Astrocyte (in vitro differentiated cells and primary cell): ENCODE results near the gene PIMREG. TPM values are rescaled to one million over a fixed set of nuclear protein-coding genes. Genes with fewer than 3 reads are reported as not detected.

Experiments
- DNase-seq: peaks from one replicate; pipeline ENCODE4 v3.0.0-alpha.2; 2010; ENCODE audit warnings: low read depth
- FAIRE-seq: peaks from 2 replicates; lab custom pipeline; 2011; peaks lifted over from hg19 to GRCh38; lab: Jason Lieb, UNC
- H2AFZ ChIP-seq: 2 replicates; pipeline ENCODE4 v1.6.0; 2012; ENCODE audit warnings: low read depth, low read length, inconsistent platforms
- H3K27ac ChIP-seq: 2 replicates; pipeline ENCODE4 v1.5.1; 2011; ENCODE audit warnings: low read depth, low read length, inconsistent platforms
- H3K27me3 ChIP-seq: 2 replicates; pipeline ENCODE4 v1.6.0; 2011; ENCODE audit warnings: low read length, inconsistent platforms; ENCODE audit not compliant: insufficient read depth
- H3K36me3 ChIP-seq: 2 replicates; pipeline ENCODE4 v1.5.1; 2011; ENCODE audit warnings: low read length, inconsistent platforms; ENCODE audit not compliant: insufficient read depth
- H3K4me1 ChIP-seq: 2 replicates; pipeline ENCODE4 v1.5.1; 2011; ENCODE audit warnings: low read length, inconsistent platforms; ENCODE audit not compliant: insufficient read depth
- H3K4me2 ChIP-seq: 2 replicates; pipeline ENCODE4 v1.6.0; 2012; ENCODE audit warnings: low read length, inconsistent platforms
- H3K4me3 ChIP-seq: 2 replicates; pipeline ENCODE4 v1.5.1; 2011; ENCODE audit warnings: low read depth, mild to moderate bottlenecking, low read length, inconsistent platforms; ENCODE audit not compliant: insufficient read depth
- H3K79me2 ChIP-seq: 2 replicates; pipeline ENCODE4 v1.6.0; 2012; ENCODE audit warnings: mild to moderate bottlenecking, low read length, inconsistent platforms; ENCODE audit not compliant: insufficient read depth
- H3K9ac ChIP-seq: 2 replicates; pipeline ENCODE4 v1.6.0; 2012; ENCODE audit warnings: mild to moderate bottlenecking, low read length, inconsistent platforms
- H3K9me3 ChIP-seq: 2 replicates; pipeline ENCODE4 v1.5.1; 2012; ENCODE audit warnings: low read depth, mild to moderate bottlenecking, low read length, inconsistent platforms; ENCODE audit not compliant: insufficient read depth
- H4K20me1 ChIP-seq: 2 replicates; pipeline ENCODE4 v1.6.0; 2012; ENCODE audit warnings: low read length, inconsistent platforms; ENCODE audit not compliant: insufficient read depth
- H3K27ac Mint-ChIP-seq: one replicate; pipeline ENCODE4 v1.8.0; 2021; ENCODE audit warnings: mild to moderate bottlenecking, mixed read lengths; ENCODE audit not compliant: unreplicated experiment
- H3K27me3 Mint-ChIP-seq: one replicate; pipeline ENCODE4 v1.8.0; 2021; ENCODE audit warnings: low read depth, mixed read lengths; ENCODE audit not compliant: unreplicated experiment
- H3K36me3 Mint-ChIP-seq: one replicate; pipeline ENCODE4 v1.8.0; 2021; ENCODE audit warnings: low read depth, mixed read lengths; ENCODE audit not compliant: unreplicated experiment
- H3K4me1 Mint-ChIP-seq: one replicate; pipeline ENCODE4 v1.8.0; 2021; ENCODE audit warnings: low read depth, mixed read lengths; ENCODE audit not compliant: unreplicated experiment
- H3K4me3 Mint-ChIP-seq: one replicate; pipeline ENCODE4 v1.8.0; 2021; ENCODE audit warnings: mild to moderate bottlenecking, moderate library complexity, mixed read lengths; ENCODE audit not compliant: unreplicated experiment
- H3K9me3 Mint-ChIP-seq: one replicate; pipeline ENCODE4 v1.8.0; 2021; ENCODE audit warnings: mild to moderate bottlenecking, mixed read lengths; ENCODE audit not compliant: unreplicated experiment
- EZH2 ChIP-seq: IDR thresholded peaks from 2 replicates; pipeline ENCODE4 v1.6.1; 2012; ENCODE audit warnings: mild to moderate bottlenecking, low read length, inconsistent platforms; ENCODE audit not compliant: insufficient read depth
- total RNA-seq: library from RNA; stranded (reverse); gene quantifications from 2 replicates; pipeline ENCODE4 v1.2.1, GENCODE V29; 2021
- TF ChIP-seq, protein P1 (sequence below): IDR thresholded peaks from 2 replicates; pipeline ENCODE4 v1.5.1; 2011; ENCODE audit warnings: low read depth, mild to moderate bottlenecking, inconsistent platforms, low read length, moderate library complexity; ENCODE audit not compliant: insufficient read depth

PIMREG gene
- total RNA-seq, 1 donor from 2014 or later = 2.6 TPM

DNA sequence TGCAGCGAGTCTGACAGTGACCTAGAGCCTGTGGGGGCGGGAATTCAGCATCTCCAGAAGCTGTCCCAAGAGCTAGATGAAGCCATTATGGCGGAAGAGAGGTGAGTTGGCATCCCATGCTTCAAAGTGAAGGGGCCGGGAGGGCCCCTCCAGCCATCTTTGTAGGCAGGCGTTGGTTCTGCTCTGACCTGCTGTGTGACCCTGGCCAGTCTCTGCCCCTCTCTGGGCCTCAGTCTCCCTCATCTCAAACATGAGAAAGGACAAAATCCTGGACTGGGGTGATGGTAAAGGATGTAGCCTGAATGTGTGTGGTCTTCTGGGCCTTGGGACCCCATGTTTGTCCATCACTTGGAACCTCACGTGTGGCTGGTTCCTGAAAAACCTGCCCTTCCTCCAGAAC is 5.1 kb downstream of the PIMREG start:
- no peak for FAIRE-seq
- peaks cover 5% of the 10 kb centered on the region for H3K36me3 ChIP-seq

DNA sequence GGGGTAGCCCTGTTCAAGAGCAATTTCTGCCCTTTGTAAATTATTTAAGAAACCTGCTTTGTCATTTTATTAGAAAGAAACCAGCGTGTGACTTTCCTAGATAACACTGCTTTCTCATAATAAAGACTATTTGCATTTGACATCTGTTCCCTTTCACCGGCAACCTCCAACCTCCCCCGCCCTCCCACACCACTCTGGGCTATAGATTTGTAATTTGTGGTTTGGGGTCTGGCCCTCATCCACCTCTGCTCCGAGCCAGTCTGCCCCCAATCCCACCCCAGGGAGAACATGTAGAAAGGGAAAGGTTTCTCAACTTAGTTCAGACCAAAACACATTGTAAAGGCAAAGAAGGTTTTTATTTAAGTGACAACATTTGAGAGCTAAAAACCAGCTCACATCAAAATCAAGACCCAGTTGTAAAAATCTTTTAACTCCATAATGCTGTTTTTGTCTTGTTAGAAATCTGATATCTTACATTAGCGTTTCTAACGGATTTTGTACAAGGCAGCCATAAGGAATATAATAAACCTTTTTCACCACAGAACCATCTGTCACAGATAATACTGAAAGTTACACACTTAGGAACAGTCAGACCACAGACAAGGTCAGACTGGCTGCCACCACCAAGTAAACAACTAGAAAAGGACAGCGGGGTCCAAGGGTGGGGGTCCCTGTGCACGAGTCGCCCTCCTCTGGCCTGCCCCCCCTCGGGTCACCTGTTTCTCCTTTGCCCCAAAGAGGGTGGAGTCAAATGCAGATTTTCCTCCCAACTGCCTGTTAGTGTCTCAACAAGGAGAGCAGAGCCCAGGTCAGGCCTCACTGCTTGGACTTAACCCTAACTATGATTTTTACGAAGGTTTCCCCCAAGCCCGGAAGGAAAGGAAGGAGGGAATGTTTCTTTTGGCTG is 6.9 kb downstream of the PIMREG start:
- H3K4me2 ChIP-seq = no peak overlapping the region
- Mint-ChIP-seq H3K9me3 (peaks cover 2% of the 10 kb centered on the region), H3K36me3 (no peaks in the 10 kb centered on the region), H3K4me3 (no peak overlapping the region), H3K4me1 (peaks cover 2% of the 10 kb centered on the region), H3K27me3 (peaks cover 58% of the 10 kb centered on the region), H3K27ac (no peak overlapping the region)
- no peak overlapping the region for H3K9ac ChIP-seq
- H3K79me2 ChIP-seq = no peaks in the 10 kb centered on the region
- no peak overlapping the region for H3K27ac ChIP-seq
- no peaks in the 10 kb centered on the region for H4K20me1 ChIP-seq
- no peaks in the 10 kb centered on the region for H3K9me3 ChIP-seq
- no peak overlapping the region for H3K4me3 ChIP-seq
- TF ChIP-seq EZH2 = no peak
- TF ChIP-seq, protein P1, sequence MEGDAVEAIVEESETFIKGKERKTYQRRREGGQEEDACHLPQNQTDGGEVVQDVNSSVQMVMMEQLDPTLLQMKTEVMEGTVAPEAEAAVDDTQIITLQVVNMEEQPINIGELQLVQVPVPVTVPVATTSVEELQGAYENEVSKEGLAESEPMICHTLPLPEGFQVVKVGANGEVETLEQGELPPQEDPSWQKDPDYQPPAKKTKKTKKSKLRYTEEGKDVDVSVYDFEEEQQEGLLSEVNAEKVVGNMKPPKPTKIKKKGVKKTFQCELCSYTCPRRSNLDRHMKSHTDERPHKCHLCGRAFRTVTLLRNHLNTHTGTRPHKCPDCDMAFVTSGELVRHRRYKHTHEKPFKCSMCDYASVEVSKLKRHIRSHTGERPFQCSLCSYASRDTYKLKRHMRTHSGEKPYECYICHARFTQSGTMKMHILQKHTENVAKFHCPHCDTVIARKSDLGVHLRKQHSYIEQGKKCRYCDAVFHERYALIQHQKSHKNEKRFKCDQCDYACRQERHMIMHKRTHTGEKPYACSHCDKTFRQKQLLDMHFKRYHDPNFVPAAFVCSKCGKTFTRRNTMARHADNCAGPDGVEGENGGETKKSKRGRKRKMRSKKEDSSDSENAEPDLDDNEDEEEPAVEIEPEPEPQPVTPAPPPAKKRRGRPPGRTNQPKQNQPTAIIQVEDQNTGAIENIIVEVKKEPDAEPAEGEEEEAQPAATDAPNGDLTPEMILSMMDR = no peak
- FAIRE-seq (no peak), DNase-seq (no peak)
- peaks cover 7% of the 10 kb centered on the region for H3K4me1 ChIP-seq
- H2AFZ ChIP-seq = no peak overlapping the region
- peaks cover 5% of the 10 kb centered on the region for H3K36me3 ChIP-seq
- H3K27me3 ChIP-seq = peaks cover 5% of the 10 kb centered on the region

More for the DNA sequence above, 5.1 kb downstream of the PIMREG start:
- H2AFZ ChIP-seq = no peak overlapping the region
- H3K4me2 ChIP-seq = no peak overlapping the region
- Mint-ChIP-seq H3K27ac (no peak overlapping the region), H3K4me1 (peaks cover 2% of the 10 kb centered on the region), H3K27me3 (peaks cover 65% of the 10 kb centered on the region), H3K9me3 (peaks cover 2% of the 10 kb centered on the region), H3K4me3 (no peak overlapping the region), H3K36me3 (no peaks in the 10 kb centered on the region)
- H3K9me3 ChIP-seq = no peaks in the 10 kb centered on the region
- peaks cover 10% of the 10 kb centered on the region for H3K4me1 ChIP-seq
- H4K20me1 ChIP-seq = no peaks in the 10 kb centered on the region
- no peak overlapping the region for H3K27ac ChIP-seq
- H3K27me3 ChIP-seq = no peaks in the 10 kb centered on the region
- no peak overlapping the region for H3K9ac ChIP-seq
- peaks cover 10% of the 10 kb centered on the region for H3K79me2 ChIP-seq
- no peak for DNase-seq
- TF ChIP-seq, protein P1 = no peak
- no peak for TF ChIP-seq EZH2
- no peak overlapping the region for H3K4me3 ChIP-seq
